NAMALWA (cell line): ENCODE data around the gene ATP8B3.

ENCODE experiments used
- DNase-seq: peaks from one replicate; pipeline ENCODE4 v3.0.0-alpha.2; 2015; ENCODE audit warnings: low spot score

ATP8B3 gene

GRCh38 chr19:1757468-1758230 lies 54.4 kb downstream of the ATP8B3 start:
- DNase-seq: no peak

GRCh38 chr19:1756705-1757465 lies 55.2 kb downstream of the ATP8B3 start:
- DNase-seq: no peak

GRCh38 chr19:1756264-1756663 lies 55.8 kb downstream of the ATP8B3 start:
- no peak for DNase-seq

GRCh38 chr19:1755467-1756171 lies 56.5 kb downstream of the ATP8B3 start:
- no peak for DNase-seq

GRCh38 chr19:1754636-1755466 lies 57.2 kb downstream of the ATP8B3 start:
- DNase-seq: no peak

GRCh38 chr19:1754018-1754635 lies 57.9 kb downstream of the ATP8B3 start:
- DNase-seq: no peak

GRCh38 chr19:1752757-1753728 lies 59.0 kb downstream of the ATP8B3 start, which contains the start of gene ONECUT3:
ONECUT3 (plus strand) TSS chr19:1753506; CDS start chr19:1753663, 157 bp downstream.
- DNase-seq: no peak

GRCh38 chr19:1752009-1752756 lies 59.9 kb downstream of the ATP8B3 start:
- DNase-seq: peak; percentile 55

- no peak for DNase-seq
Observed at GRCh38 chr19:1751367-1752008, 60.6 kb downstream of the ATP8B3 start.

GRCh38 chr19:1750343-1751021 lies 61.6 kb downstream of the ATP8B3 start:
- DNase-seq: no peak

- no peak for DNase-seq
Observed at GRCh38 chr19:1749373-1750342, 62.4 kb downstream of the ATP8B3 start.

- DNase-seq: no peak
Observed at GRCh38 chr19:1748873-1749341, 63.2 kb downstream of the ATP8B3 start.

GRCh38 chr19:1748115-1748872 lies 63.8 kb downstream of the ATP8B3 start:
- no peak for DNase-seq

GRCh38 chr19:1747285-1748114 lies 64.6 kb downstream of the ATP8B3 start:
- DNase-seq: no peak
